ENCODE results near the gene GSTT2. TPM values are rescaled to one million over a fixed set of nuclear protein-coding genes. Genes with fewer than 3 reads are reported as not detected.

The GSTT2 gene
- total RNA-seq, 2 donors from 2014 or later: not detected

- no peaks in the 10 kb centered on the region for H3K9me3 ChIP-seq
- no peak overlapping the region for H3K4me3 ChIP-seq
- ATAC-seq (no peak), DNase-seq (no peak)
- intact Hi-C loops (cut with DNase I): no loop called here
- no peaks in the 10 kb centered on the region for H3K36me3 ChIP-seq (replicated peaks in 1 of 2; ENCODE audit: insufficient read depth in 1 of 2, low read depth in 2 of 2)
- WGBS, 2 donors: 97 to 100% methylated on average over 3 of the region's 3 CpGs
- H3K4me1 ChIP-seq: peaks cover 3% of the 10 kb centered on the region
- no peaks in the 10 kb centered on the region for H3K27me3 ChIP-seq
- no peak for TF ChIP-seq POLR2A (IDR thresholded peaks at IDR 0.05)
- no peak overlapping the region for H3K27ac ChIP-seq
Observed at GRCh38 chr22:24029304-24029703, 49.4 kb downstream of the GSTT2 start.

- H3K4me1 ChIP-seq: peaks cover 3% of the 10 kb centered on the region
- no peaks in the 10 kb centered on the region for H3K9me3 ChIP-seq
- intact Hi-C loops (cut with DNase I): no loop called here
- no peak overlapping the region for H3K4me3 ChIP-seq
- TF ChIP-seq POLR2A (IDR thresholded peaks at IDR 0.05): no peak
- no peak for TF ChIP-seq CTCF (IDR thresholded peaks at IDR 0.05)
- H3K27ac ChIP-seq: no peak overlapping the region
- no peaks in the 10 kb centered on the region for H3K27me3 ChIP-seq
- DNase-seq (no peak), ATAC-seq (no peak)
- no peaks in the 10 kb centered on the region for H3K36me3 ChIP-seq (replicated peaks in 1 of 2; ENCODE audit: insufficient read depth in 1 of 2, low read depth in 2 of 2)
Observed at GRCh38 chr22:24030186-24030702, 50.3 kb downstream of the GSTT2 start.

Other genes starting within 250 kb of the GSTT2 start
- gene ZNF70, start 229.0 kb upstream of the GSTT2 start, total RNA-seq: 1 to 10 TPM; 4.2 to 9.9 TPM
- gene VPREB3, start 225.7 kb upstream of the GSTT2 start, total RNA-seq: not detected
- gene C22orf15, start 217.1 kb upstream of the GSTT2 start, total RNA-seq: not detected
- gene CHCHD10, start 212.2 kb upstream of the GSTT2 start, total RNA-seq: 100 to 1,000 TPM in 1 of 2 donors, 10 to 100 TPM in 1; 18.2 to 116 TPM
- gene MMP11, start 207.3 kb upstream of the GSTT2 start, total RNA-seq: 1 to 10 TPM; 1.0 to 2.0 TPM
- gene SMARCB1, start 193.2 kb upstream of the GSTT2 start, total RNA-seq: 100 to 1,000 TPM in 1 of 2 donors, 10 to 100 TPM in 1; 40.2 to 119 TPM
- gene DERL3, start 141.1 kb upstream of the GSTT2 start, total RNA-seq: 10 to 100 TPM in 1 of 2 donors, 1 to 10 TPM in 1; 6.2 to 33.3 TPM
- gene SLC2A11, start 122.3 kb upstream of the GSTT2 start, total RNA-seq: 10 to 100 TPM; 23.6 to 32.3 TPM
- 100 to 1,000 TPM; 134 to 156 TPM for gene MIF, start 85.8 kb upstream of the GSTT2 start, total RNA-seq
- gene GSTT2B, start 18.9 kb upstream of the GSTT2 start, total RNA-seq: 10 to 100 TPM in 1 of 2 donors, 1 to 10 TPM in 1; 8.3 to 16.5 TPM
- gene DDTL, start 13.2 kb upstream of the GSTT2 start, total RNA-seq: under 1 TPM in 1 of 2 donors, not detected in 1; 0.66 TPM
- gene DDT, start 5.7 kb upstream of the GSTT2 start, total RNA-seq: 10 to 100 TPM; 70.3 to 78.4 TPM
- not detected for gene GSTT4, start 25.3 kb downstream of the GSTT2 start, total RNA-seq
- 10 to 100 TPM; 32.4 to 80.8 TPM for gene CABIN1, start 31.2 kb downstream of the GSTT2 start, total RNA-seq
- gene SUSD2, start 201.4 kb downstream of the GSTT2 start, total RNA-seq: 1 to 10 TPM; 4.2 to 7.6 TPM